ENCODE measurements around the gene TTC34. TPM values are rescaled to one million over a fixed set of nuclear protein-coding genes. Genes with fewer than 3 reads are reported as not detected.

TTC34 gene
- total and polyA plus RNA-seq, 5 experiments from 2014 or later = 0.03 to 6.2 (median 0.37) TPM

DNA sequence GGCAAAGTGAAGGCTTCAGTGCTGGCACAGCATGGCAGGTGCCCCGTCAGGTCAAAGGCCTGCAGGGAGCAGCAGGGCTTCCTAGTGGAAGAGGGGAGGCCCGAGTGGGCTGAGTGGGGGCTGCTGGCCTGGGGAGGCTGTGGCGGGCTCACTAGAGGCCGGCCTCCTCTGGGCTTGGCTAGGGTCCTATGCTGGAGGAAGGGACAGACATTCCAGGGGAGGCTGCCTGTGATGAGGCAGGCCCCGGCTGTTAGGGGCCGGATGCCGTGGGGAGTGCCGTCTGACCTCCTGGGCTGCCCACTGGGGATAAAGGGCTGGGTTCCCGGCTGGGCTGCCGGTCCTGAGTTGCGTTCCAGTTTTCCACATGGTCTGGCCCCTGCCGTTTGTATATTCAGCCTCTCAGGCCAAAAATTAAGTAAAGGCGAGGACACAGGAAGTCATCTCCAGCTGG, 193.8 kb downstream of the TTC34 start:
- no peak for ATAC-seq
- no peak overlapping the region for H3K4me3 Mint-ChIP-seq
- DNase-seq = no peak

DNA sequence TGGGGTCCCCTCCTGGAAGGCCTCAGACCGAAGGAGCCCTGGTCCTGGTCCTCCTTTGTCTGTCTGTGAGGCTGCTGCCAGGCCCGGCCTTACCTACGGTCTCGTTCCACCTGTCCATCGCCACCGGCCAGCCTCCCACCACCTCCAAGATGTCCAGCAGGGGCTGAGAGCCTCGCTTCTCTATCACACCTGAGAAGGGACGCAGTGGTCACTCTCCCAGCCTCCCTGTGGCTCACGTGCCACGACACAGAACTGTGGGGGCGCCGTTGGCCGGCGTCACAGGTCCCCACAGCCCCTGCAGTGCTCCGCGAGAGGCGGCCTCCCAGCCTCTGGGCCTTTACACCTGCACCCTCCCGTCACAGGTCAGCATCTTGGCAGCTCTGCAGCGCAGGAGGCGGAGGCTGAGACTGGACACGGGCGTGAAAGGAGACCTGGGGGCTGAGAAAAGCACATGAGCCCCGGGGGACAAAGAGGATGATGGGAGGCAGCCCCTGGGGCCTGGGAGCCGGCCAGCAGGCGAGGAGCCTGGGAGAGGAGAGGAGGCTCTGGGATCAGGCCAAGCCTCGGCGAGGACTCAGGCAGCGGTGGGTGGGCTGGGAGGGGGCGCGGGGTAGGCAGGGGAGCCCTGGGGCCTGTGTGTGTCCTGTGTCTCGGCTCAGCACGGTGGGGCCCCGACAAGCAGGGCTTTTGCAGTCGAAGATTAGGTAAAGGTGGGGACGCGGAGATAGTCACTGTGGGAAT, 194.4 kb downstream of the TTC34 start:
- no peak for ATAC-seq
- peaks cover 0 to 5% (median 1%) of the 10 kb centered on the region in 5 donors for H3K27me3 Mint-ChIP-seq
- H3K27ac Mint-ChIP-seq = no peak overlapping the region
- no peak overlapping the region for H3K4me3 Mint-ChIP-seq
- peaks cover 0 to 3% (median under 1%) of the 10 kb centered on the region in 4 donors for H3K4me1 Mint-ChIP-seq
- no peaks in the 10 kb centered on the region for H3K36me3 Mint-ChIP-seq
- DNase-seq = no peak
- H3K9me3 Mint-ChIP-seq = peaks cover 0 to 2% (median 0%) of the 10 kb centered on the region in 9 donors
- POLR2A ChIA-PET = no interaction called here

More for the DNA sequence above, 193.8 kb downstream of the TTC34 start:
- POLR2A ChIA-PET = no interaction called here
- Mint-ChIP-seq H3K4me1 (peaks cover 0 to 1% (median 0%) of the 10 kb centered on the region in 4 donors), H3K36me3 (no peaks in the 10 kb centered on the region), H3K27ac (no peak overlapping the region), H3K9me3 (no peaks in the 10 kb centered on the region), H3K27me3 (peaks cover 0 to 2% (median 0%) of the 10 kb centered on the region in 5 donors)

DNA sequence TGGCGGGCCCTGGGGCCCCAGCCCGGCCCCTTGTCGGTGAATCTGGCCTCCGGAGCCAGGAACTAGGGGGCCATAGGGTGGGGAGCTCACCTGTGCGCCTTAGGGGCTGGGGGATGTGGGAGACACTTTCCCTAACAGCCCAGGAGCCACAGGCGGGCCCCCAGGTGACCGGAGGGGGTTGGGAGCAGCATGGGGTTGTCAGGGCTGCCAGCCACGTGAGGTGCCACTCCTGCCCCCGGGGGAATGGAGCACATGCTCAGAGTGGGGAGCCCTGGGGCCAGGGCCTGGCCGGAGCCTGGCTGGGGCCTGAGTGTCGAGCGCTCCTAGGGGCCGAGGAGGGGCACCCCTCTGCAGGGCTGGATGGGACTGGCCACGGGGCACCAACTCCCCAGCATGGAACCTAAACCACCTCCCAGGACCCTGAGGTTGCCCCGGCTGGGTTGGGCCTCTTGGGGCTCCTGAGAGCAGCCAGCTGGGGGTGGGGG, 195.1 kb downstream of the TTC34 start:
- no peak overlapping the region for H3K4me3 Mint-ChIP-seq
- ATAC-seq (no peak), DNase-seq (no peak)
- peaks cover 0 to 5% (median 1%) of the 10 kb centered on the region in 5 donors for H3K27me3 Mint-ChIP-seq
- peaks cover 0 to 3% (median under 1%) of the 10 kb centered on the region in 4 donors for H3K4me1 Mint-ChIP-seq
- no peaks in the 10 kb centered on the region for H3K36me3 Mint-ChIP-seq
- POLR2A ChIA-PET = no interaction called here
- H3K9me3 Mint-ChIP-seq = peaks cover 0 to 2% (median 0%) of the 10 kb centered on the region in 9 donors
- no peak overlapping the region for H3K27ac Mint-ChIP-seq

DNA sequence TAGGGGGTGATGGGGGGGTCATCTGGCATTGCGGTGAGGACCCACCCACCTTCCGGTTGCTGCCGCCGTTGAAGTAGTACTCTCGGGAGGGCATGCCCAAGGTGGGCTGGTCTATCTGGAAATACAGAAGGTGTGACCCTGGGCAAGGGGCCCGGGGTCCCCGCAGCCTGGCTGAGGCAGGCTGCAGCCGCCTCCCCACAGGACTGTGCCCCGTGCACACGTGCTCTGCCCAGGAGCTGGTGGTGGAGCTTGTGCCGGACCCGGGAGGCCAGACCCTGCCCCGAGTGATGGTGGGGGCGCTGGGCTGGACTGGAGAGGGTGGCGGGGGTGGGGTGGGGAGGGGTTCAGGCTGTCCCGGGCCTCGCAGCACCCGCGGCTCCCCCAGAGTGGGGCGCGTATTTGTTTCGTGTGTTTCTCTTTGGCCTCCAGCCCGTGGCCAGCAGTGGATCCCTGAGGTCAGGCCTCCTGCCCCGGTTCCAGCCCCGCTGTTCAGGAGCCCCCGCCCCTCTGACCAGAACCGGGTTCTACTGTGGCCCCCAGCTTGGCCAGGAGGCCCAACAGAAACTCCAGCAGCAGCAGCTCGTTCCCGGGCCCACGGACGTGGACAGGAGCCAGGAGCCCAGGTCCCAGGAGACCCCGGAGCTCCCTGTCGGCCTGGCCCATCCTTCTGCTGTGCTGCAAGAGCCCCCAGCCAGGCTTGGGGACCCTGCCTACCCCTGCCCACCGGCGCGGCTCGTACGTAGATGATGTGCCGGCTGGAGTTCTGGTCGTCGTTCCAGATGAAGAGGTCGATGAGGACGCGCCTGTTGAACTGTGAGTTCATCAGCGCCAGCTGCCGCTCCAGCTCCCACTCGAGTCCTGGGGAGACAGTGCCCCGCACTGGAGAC, 195.7 kb downstream of the TTC34 start:
- no peaks in the 10 kb centered on the region for H3K36me3 Mint-ChIP-seq
- peaks cover 0 to 3% (median under 1%) of the 10 kb centered on the region in 4 donors for H3K4me1 Mint-ChIP-seq
- POLR2A ChIA-PET = no interaction called here
- DNase-seq = no peak
- no peak overlapping the region for H3K4me3 Mint-ChIP-seq
- peaks cover 0 to 2% (median 0%) of the 10 kb centered on the region in 9 donors for H3K9me3 Mint-ChIP-seq
- peaks cover 0 to 5% (median 1%) of the 10 kb centered on the region in 5 donors for H3K27me3 Mint-ChIP-seq
- ATAC-seq = no peak
- H3K27ac Mint-ChIP-seq = no peak overlapping the region

DNA sequence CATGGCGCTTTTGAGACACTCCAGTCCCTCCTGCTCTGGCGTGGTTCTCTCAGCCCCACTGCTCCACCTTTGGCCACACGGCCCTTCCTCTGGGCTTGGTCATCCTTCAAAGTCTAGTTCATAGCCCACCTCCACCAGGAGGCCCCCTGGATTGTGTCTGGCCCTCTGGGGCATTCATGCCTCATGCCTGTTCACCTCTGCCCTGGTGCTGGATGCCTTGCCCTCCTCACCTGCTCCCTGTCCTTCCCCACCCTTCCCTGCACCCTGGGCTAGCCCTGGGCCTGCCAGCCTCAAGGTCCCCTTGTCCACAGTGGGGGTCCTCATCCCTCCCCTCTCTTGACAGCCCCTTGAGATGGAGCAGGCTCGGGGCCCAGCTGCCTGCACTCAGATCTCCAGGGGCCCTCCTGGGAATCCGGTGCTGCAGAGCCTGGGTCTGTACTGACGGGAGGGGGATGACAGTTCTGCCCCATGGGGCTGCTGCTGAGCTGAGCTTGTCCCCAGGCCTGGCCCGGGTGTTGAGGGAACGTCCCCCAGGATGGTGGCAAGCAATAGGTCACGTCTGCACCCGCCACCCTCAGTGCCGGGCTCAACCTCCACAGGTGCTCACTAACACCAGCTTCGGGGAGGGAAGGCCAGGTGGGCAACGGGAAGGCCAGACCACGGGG, 196.5 kb downstream of the TTC34 start:
- POLR2A ChIA-PET = no interaction called here
- Mint-ChIP-seq H3K36me3 (no peaks in the 10 kb centered on the region), H3K4me1 (peaks cover 0 to 3% (median 0%) of the 10 kb centered on the region in 4 donors), H3K27ac (no peak overlapping the region), H3K9me3 (peaks cover 0 to 2% (median 0%) of the 10 kb centered on the region in 9 donors), H3K4me3 (no peak overlapping the region), H3K27me3 (peaks cover 0 to 5% (median 1%) of the 10 kb centered on the region in 5 donors)
- ATAC-seq (no peak), DNase-seq (no peak)

DNA sequence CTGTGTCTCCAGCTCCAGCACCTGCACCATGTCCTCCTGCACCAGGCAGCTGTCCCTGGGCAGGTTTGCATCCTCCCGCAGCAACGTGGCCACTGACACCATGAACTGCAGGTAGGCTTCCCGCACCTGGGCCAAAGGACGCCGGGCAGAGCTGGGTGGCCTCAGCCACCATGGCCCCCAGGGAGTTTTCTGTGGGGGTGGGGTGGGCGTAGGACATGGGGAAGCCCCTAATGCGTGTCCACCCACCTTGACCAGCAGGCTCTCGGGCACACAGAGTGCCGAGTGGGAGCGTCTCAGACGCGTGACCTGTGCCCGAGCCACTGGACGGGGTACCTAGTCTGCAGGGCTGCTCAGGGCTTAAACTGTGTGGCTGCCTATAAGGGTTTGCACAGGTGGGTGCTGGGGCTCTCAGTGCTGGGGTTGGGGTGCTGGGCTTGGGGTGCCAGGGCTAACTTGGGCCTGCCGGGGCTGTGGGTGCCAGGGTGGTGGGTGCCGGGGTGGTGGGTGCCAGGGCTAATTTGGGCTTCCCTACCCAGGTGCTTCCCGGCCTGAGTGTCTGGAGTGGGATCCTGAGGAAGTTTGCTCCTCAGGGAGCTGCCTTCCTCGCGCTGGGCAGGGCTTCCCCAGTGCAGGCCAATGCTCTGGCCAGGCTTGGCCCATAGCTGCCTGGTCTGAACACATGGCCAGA, 197.2 kb downstream of the TTC34 start:
- H3K4me1 Mint-ChIP-seq = peaks cover 0 to 3% (median 0%) of the 10 kb centered on the region in 4 donors
- H3K27me3 Mint-ChIP-seq = peaks cover 0 to 5% (median 1%) of the 10 kb centered on the region in 5 donors
- no peaks in the 10 kb centered on the region for H3K36me3 Mint-ChIP-seq
- no peak for ATAC-seq
- peaks cover 0 to 2% (median 0%) of the 10 kb centered on the region in 9 donors for H3K9me3 Mint-ChIP-seq
- no peak overlapping the region for H3K27ac Mint-ChIP-seq
- POLR2A ChIA-PET = no interaction called here
- no peak for DNase-seq
- no peak overlapping the region for H3K4me3 Mint-ChIP-seq

DNA sequence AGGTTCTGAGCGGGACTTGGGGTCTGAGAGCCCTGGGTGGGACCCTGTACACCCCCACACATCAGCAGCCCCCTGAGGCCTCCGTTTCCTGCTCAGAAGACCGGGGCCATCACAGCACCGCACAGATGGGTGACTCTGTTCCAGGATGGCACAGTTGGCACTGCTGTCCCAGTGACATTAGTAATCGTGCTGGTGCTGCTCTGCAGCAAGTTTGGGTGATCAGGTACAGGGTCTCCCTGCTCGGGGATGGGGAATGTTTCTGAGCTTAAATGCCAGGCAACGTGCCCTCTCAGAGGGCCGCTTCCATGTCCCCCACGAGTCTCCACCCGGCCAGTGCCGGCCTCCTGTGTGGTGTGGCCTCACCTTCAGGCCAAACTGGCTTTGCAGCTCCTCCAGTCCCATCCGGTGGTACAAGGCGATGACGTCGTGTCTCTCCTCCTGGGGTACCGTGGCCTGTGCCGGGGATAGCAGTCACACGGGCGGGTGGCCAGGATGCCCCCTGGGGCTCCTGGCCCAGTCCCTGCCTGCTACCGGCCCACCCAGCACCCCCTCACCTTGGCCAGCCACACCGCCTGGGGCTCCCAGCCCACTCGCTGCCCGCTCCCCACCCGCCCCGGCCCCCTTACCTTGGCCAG, 197.9 kb downstream of the TTC34 start:
- no peak for DNase-seq
- Mint-ChIP-seq H3K27ac (no peak overlapping the region), H3K4me1 (peaks cover 0 to 3% (median 0%) of the 10 kb centered on the region in 4 donors), H3K9me3 (peaks cover 0 to 4% (median 1%) of the 10 kb centered on the region in 9 donors), H3K36me3 (no peaks in the 10 kb centered on the region), H3K4me3 (no peak overlapping the region), H3K27me3 (peaks cover 0 to 5% (median 1%) of the 10 kb centered on the region in 5 donors)
- ATAC-seq = no peak
- POLR2A ChIA-PET = interaction anchor here (0.9 kb wide), 1 partner anchor 18 kb away, joined by 4 read pairs; no protein-coding TSS in a partner anchor

DNA sequence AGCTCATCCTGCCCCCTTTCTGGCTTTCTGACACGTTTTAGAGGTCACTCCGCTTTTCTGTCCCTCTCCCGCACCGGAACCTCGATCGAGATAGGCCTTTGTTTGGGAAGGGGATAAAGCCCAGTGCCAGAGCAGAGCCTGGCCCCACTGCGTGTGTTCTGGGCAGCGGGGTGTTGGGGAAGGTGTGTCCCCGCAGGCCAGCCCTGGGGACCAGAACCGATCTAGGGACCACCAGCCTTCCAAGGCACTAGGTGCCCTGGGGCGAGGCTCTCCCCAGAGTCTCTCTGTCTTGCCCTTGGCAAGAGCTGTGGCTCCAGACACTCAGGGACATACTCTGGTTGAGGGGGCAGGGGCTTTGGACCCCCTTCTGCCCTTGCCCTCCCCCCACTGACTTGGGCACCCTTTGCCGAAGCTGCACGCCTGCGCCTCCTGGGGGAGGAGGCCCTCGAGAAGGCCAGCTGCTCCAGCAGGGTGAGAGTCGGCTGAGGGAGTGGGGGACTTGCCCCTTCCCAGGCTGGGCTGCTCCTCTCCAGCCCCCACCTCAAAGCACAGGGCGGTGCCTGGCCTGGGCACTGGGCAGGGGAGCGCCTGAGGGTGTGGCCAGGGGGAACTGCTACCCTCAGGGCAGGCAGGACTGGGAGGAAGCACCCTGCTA, 198.5 kb downstream of the TTC34 start:
- Mint-ChIP-seq H3K27ac (no peak overlapping the region), H3K36me3 (no peaks in the 10 kb centered on the region), H3K9me3 (peaks cover 0 to 9% (median 3%) of the 10 kb centered on the region in 9 donors), H3K27me3 (peaks cover 0 to 5% (median 1%) of the 10 kb centered on the region in 5 donors), H3K4me1 (peaks cover 0 to 3% (median 0%) of the 10 kb centered on the region in 4 donors), H3K4me3 (no peak overlapping the region)
- DNase-seq = no peak
- POLR2A ChIA-PET = interaction anchor here (0.6 to 0.9 kb wide), 2 partner anchors 17 to 20 kb away, joined by 4 read pairs; no protein-coding TSS in a partner anchor
- no peak for ATAC-seq

DNA sequence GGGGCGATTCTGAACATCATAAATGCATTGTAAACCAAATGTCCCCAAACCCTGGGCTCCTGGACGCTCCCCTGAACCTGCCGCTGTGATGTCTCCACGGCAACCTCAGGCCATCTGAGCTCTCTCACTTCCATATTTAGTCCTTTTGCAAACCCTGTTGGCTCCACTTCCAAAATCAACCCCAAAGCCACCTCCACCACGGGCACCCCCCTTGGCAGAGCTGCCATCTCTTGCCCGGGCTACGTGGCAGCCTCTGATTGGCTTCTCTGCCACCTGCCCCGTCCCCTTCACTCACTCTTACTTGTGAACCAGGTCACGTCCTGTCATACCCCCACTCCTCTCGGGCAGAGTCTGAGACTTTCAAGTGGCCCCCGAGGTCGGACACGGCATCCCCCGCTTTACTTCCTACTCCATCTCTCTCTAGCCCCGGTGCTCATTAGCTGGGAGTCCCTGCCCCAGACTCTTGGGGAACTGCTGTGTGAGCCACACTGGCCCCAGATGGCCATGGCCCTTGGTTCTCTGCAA, 199.1 kb downstream of the TTC34 start:
- POLR2A ChIA-PET = interaction anchor here (0.6 kb wide), 1 partner anchor 20 kb away, joined by 4 read pairs; no protein-coding TSS in a partner anchor
- DNase-seq (no peak), ATAC-seq (no peak)
- no peak overlapping the region for H3K4me3 Mint-ChIP-seq
- peaks cover 0 to 5% (median 2%) of the 10 kb centered on the region in 4 donors for H3K4me1 Mint-ChIP-seq
- peaks cover 0 to 5% (median under 1%) of the 10 kb centered on the region in 5 donors for H3K27me3 Mint-ChIP-seq
- no peaks in the 10 kb centered on the region for H3K36me3 Mint-ChIP-seq
- H3K27ac Mint-ChIP-seq = no peak overlapping the region
- peaks cover 0 to 9% (median 3%) of the 10 kb centered on the region in 9 donors for H3K9me3 Mint-ChIP-seq

DNA sequence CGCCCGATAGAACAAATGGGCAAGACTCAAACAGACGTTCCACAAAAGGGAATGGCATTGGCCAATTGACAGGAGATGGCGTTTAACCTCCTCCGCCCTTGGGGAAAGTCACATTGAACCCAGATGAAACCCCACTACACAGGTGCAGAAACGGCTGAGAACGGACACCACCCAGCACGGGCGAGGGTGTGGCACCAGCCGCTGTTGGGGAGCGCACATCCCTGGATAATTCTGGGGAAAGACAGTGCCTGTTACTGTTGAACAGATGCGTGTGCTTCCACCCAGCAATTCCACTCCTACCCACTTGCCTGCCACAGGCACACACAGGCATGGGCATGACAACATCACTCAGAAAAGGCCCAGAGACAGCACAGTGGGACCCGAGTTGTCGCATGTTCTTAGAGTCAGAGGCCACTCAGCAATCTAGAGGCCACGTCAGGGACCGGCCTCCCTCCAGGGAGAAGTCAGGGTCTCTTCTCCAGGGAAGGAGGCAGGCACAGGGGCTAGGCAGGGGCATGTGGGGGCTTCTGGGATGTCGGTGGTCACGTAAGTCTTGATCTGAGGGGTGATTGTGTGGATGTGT, 199.7 kb downstream of the TTC34 start:
- ATAC-seq (no peak), DNase-seq (no peak)
- H3K9me3 Mint-ChIP-seq = peaks cover 0 to 9% (median 3%) of the 10 kb centered on the region in 9 donors
- POLR2A ChIA-PET = interaction anchor here (0.7 kb wide), 1 partner anchor 46 kb away, joined by 3 read pairs; no protein-coding TSS in a partner anchor
- H3K4me3 Mint-ChIP-seq = no peak overlapping the region
- peaks cover 0 to 5% (median 0%) of the 10 kb centered on the region in 5 donors for H3K27me3 Mint-ChIP-seq
- H3K4me1 Mint-ChIP-seq = peaks cover 0 to 7% (median 3%) of the 10 kb centered on the region in 4 donors
- H3K27ac Mint-ChIP-seq = peak overlapping the region in 1 of 10 donors; percentile 45
- H3K36me3 Mint-ChIP-seq = no peaks in the 10 kb centered on the region

Data from naive thymus-derived CD8-positive, alpha-beta T cell (primary cell).